Measurements from ENCODE around the gene CDK2.
"Not testable (repeated sequence)": the region's sequence is repeated elsewhere in the genome, so short reads cannot be mapped to it uniquely, and the experiment has no call there.

Gene CDK2

GRCh38 chr12:55995366-55995765, 28.7 kb downstream of the CDK2 start:
- ChIA-PET CTCF (interaction anchor here (0.6 to 2.6 kb wide), 15 partner anchors 10 to 1615 kb away, joined by 3 to 21 read pairs (median 5); partner anchors contain the start of gene RAB5B), POLR2A (interaction anchor here (0.9 to 3.1 kb wide), 5 partner anchors 21 to 257 kb away, joined by 3 to 26 read pairs (median 4); partner anchors contain the start of genes DNAJC14 and RAB5B)
- DNase-seq (ENCODE audit: extremely low spot score): no peak
- no peak for TF ChIP-seq NFRKB (IDR thresholded peaks at IDR 0.05)
- no peak for TF ChIP-seq SUZ12 (IDR thresholded peaks at IDR 0.05)
- TF ChIP-seq HDGF (IDR thresholded peaks at IDR 0.05; ENCODE audit: borderline replicate concordance): no peak
- TF ChIP-seq PKNOX1 (IDR thresholded peaks at IDR 0.05): no peak
- no peak for TF ChIP-seq FOXM1 (IDR thresholded peaks at IDR 0.05; ENCODE audit: borderline replicate concordance)
- TF ChIP-seq ELF4 (IDR thresholded peaks at IDR 0.05): no peak
- TF ChIP-seq TARDBP (IDR thresholded peaks at IDR 0.05): no peak
- no peak for TF ChIP-seq CTBP1 (IDR thresholded peaks at IDR 0.05; ENCODE audit: borderline replicate concordance)
- no peak for TF ChIP-seq SP1 (IDR thresholded peaks at IDR 0.05)
- TF ChIP-seq LEF1 (IDR thresholded peaks at IDR 0.05; ENCODE audit: borderline replicate concordance): no peak
- no peak for TF ChIP-seq BHLHE40 (IDR thresholded peaks at IDR 0.05; ENCODE audit: borderline replicate concordance)
- TF ChIP-seq L3MBTL2 (conservative IDR thresholded peaks at IDR 0.05): no peak
- no peak for TF ChIP-seq ARNT (IDR thresholded peaks at IDR 0.05)
- TF ChIP-seq FOXK2 (IDR thresholded peaks at IDR 0.05): no peak
- no peak for TF ChIP-seq FOXA1 (IDR thresholded peaks at IDR 0.05)

- TF ChIP-seq CTBP1 (IDR thresholded peaks at IDR 0.05; ENCODE audit: borderline replicate concordance) (no peak), ELF4 (IDR thresholded peaks at IDR 0.05) (no peak), ARNT (IDR thresholded peaks at IDR 0.05) (no peak), FOXM1 (IDR thresholded peaks at IDR 0.05; ENCODE audit: borderline replicate concordance) (no peak), L3MBTL2 (conservative IDR thresholded peaks at IDR 0.05) (no peak), PKNOX1 (IDR thresholded peaks at IDR 0.05) (no peak), BHLHE40 (IDR thresholded peaks at IDR 0.05; ENCODE audit: borderline replicate concordance) (no peak), SP1 (IDR thresholded peaks at IDR 0.05) (no peak), FOXA1 (IDR thresholded peaks at IDR 0.05) (no peak), ZNF384 (IDR thresholded peaks at IDR 0.05) (no peak), NFRKB (IDR thresholded peaks at IDR 0.05) (no peak), LEF1 (IDR thresholded peaks at IDR 0.05; ENCODE audit: borderline replicate concordance) (no peak), SUZ12 (IDR thresholded peaks at IDR 0.05) (no peak), HDGF (IDR thresholded peaks at IDR 0.05; ENCODE audit: borderline replicate concordance) (no peak), FOXK2 (IDR thresholded peaks at IDR 0.05) (no peak), TARDBP (IDR thresholded peaks at IDR 0.05) (no peak)
- peak; percentile 61 for DNase-seq (ENCODE audit: extremely low spot score)
- POLR2A ChIA-PET: interaction anchor here (0.9 to 3.1 kb wide), 9 partner anchors 11 to 193 kb away, joined by 3 to 27 read pairs (median 6); partner anchors contain the start of genes DNAJC14, RAB5B, SMARCC2 and ZC3H10
- CTCF ChIA-PET: interaction anchor here (0.5 to 2.6 kb wide), 16 partner anchors 10 to 257 kb away, joined by 3 to 21 read pairs (median 5); partner anchors contain the start of gene RAB5B
These were observed 29.6 kb downstream of the CDK2 start for GRCh38 chr12:55996201-55996714.

GRCh38 chr12:55996715-55997534, 30.3 kb downstream of the CDK2 start, which contains the start of gene SUOX:
Gene SUOX, plus strand, starts transcription at chr12:55997276. Its CDS starts 4,946 bp downstream, at chr12:56002222.
- TF ChIP-seq FOXM1 (IDR thresholded peaks at IDR 0.05; ENCODE audit: borderline replicate concordance): no peak
- peak; percentile 98 for TF ChIP-seq PKNOX1 (IDR thresholded peaks at IDR 0.05)
- DNase-seq (ENCODE audit: extremely low spot score): peak; percentile 94
- CTCF ChIA-PET: interaction anchor here (0.7 to 2.6 kb wide), 10 partner anchors 10 to 258 kb away, joined by 3 to 21 read pairs (median 6); no protein-coding TSS in a partner anchor
- POLR2A ChIA-PET: interaction anchor here (0.8 to 3.1 kb wide), 14 partner anchors 10 to 193 kb away, joined by 3 to 27 read pairs (median 6); partner anchors contain the start of genes RAB5B, SMARCC2 and ZC3H10

GRCh38 chr12:55997535-55997859, 30.9 kb downstream of the CDK2 start:
- TF ChIP-seq ARNT (IDR thresholded peaks at IDR 0.05) (no peak), ELF4 (IDR thresholded peaks at IDR 0.05) (no peak), SP1 (IDR thresholded peaks at IDR 0.05) (no peak)
- POLR2A ChIA-PET: interaction anchor here (0.8 to 3.1 kb wide), 13 partner anchors 9 to 192 kb away, joined by 3 to 27 read pairs (median 6); partner anchors contain the start of genes RAB5B and SMARCC2
- CTCF ChIA-PET: interaction anchor here (0.7 to 2.6 kb wide), 5 partner anchors 10 to 57 kb away, joined by 3 to 14 read pairs (median 4); no protein-coding TSS in a partner anchor
- DNase-seq (ENCODE audit: extremely low spot score): no peak

GRCh38 chr12:55999522-55999921, 32.9 kb downstream of the CDK2 start:
- POLR2A ChIA-PET; DNase-seq (ENCODE audit: extremely low spot score): not testable (repeated sequence)
- CTCF ChIA-PET: interaction anchor here (1.6 kb wide), 1 partner anchor 25 kb away, joined by 3 read pairs; no protein-coding TSS in a partner anchor

GRCh38 chr12:55999999-56000540, 33.4 kb downstream of the CDK2 start:
- CTCF ChIA-PET: interaction anchor here (1.6 kb wide), 1 partner anchor 25 kb away, joined by 3 read pairs; no protein-coding TSS in a partner anchor
- POLR2A ChIA-PET; DNase-seq (ENCODE audit: extremely low spot score): not testable (repeated sequence)
